Activated naive CD4-positive, alpha-beta T cell treated with anti-CD3 and anti-CD28 coated beads, Interleukin-2, amount 50 U/mL, for 72 hours (primary cell): Measurements from ENCODE around the gene APC2. TPM values are rescaled to one million over a fixed set of nuclear protein-coding genes. Genes with fewer than 3 reads are reported as not detected.
"Not testable (repeated sequence)": the region's sequence is repeated elsewhere in the genome, so short reads cannot be mapped to it uniquely, and the experiment has no call there.

Source experiments
- ATAC-seq, 2 donors: fragments of 150-1000 bp; cut with Tn5 transposase; 2 replicates each; pipeline ENCODE4 v1.10.0; 2021; ENCODE audit warnings: mild to moderate bottlenecking in 2 of 2, moderate library complexity in 2 of 2
- DNase-seq, 2 donors: peaks; one replicate each; pipeline ENCODE4 v3.0.0; 2021 to 2022; ENCODE audit warnings: low spot score in 2 of 2
- H3K27ac Mint-ChIP-seq, 2 donors: one replicate each; pipeline ENCODE4 v1.8.0; 2022; ENCODE audit warnings: mild to moderate bottlenecking in 2 of 2, mixed read lengths in 2 of 2
- H3K36me3 Mint-ChIP-seq, 2 donors: one replicate each; pipeline ENCODE4 v1.8.0; 2022; ENCODE audit warnings: mixed read lengths in 2 of 2
- H3K9me3 Mint-ChIP-seq, 2 donors: one replicate each; pipeline ENCODE4 v1.8.0; 2022; ENCODE audit warnings: mixed read lengths in 2 of 2
- total RNA-seq, 2 donors: library from RNA; stranded (reverse); gene quantifications; one replicate each; pipeline ENCODE4 v1.2.3, GENCODE V29; 2022

The APC2 gene
- total RNA-seq, 2 donors from 2014 or later, result 0.09 to 0.14 TPM

- Mint-ChIP-seq H3K9me3 (no peaks in the 10 kb centered on the region), H3K36me3 (no peaks in the 10 kb centered on the region), H3K27ac (no peak overlapping the region)
- ATAC-seq (no peak), DNase-seq (no peak)
These were observed 64.4 kb downstream of the APC2 start for GRCh38 chr19:1514295-1514661.

GRCh38 chr19:1514986-1515721, 65.2 kb downstream of the APC2 start:
- Mint-ChIP-seq H3K9me3 (no peaks in the 10 kb centered on the region), H3K27ac (no peak overlapping the region), H3K36me3 (no peaks in the 10 kb centered on the region)
- ATAC-seq, result no peak
- DNase-seq, result no peak

- Mint-ChIP-seq H3K27ac (no peak overlapping the region), H3K9me3 (no peaks in the 10 kb centered on the region), H3K36me3 (no peaks in the 10 kb centered on the region)
- ATAC-seq, result no peak
- no peak for DNase-seq
These were observed 66.5 kb downstream of the APC2 start for GRCh38 chr19:1516395-1516753.

GRCh38 chr19:1518471-1518870, 68.5 kb downstream of the APC2 start:
- no peak for DNase-seq
- no peak for ATAC-seq
- H3K9me3 Mint-ChIP-seq, result no peaks in the 10 kb centered on the region
- H3K36me3 Mint-ChIP-seq, result no peaks in the 10 kb centered on the region
- H3K27ac Mint-ChIP-seq, result no peak overlapping the region

- not testable (repeated sequence) for H3K9me3 Mint-ChIP-seq, H3K36me3 Mint-ChIP-seq, H3K27ac Mint-ChIP-seq, DNase-seq, ATAC-seq
These were observed 69.9 kb downstream of the APC2 start for GRCh38 chr19:1519802-1520201.

GRCh38 chr19:1520203-1520780, 70.4 kb downstream of the APC2 start:
- Mint-ChIP-seq H3K36me3 (peaks cover 0 to 7% of the 10 kb centered on the region in 2 donors), H3K27ac (no peak overlapping the region), H3K9me3 (no peaks in the 10 kb centered on the region)
- DNase-seq, result no peak
- ATAC-seq, result no peak

GRCh38 chr19:1521636-1522035, 71.7 kb downstream of the APC2 start:
- H3K36me3 Mint-ChIP-seq, result peaks cover 0 to 7% of the 10 kb centered on the region in 2 donors
- no peak overlapping the region for H3K27ac Mint-ChIP-seq
- no peaks in the 10 kb centered on the region for H3K9me3 Mint-ChIP-seq
- ATAC-seq, result no peak
- no peak for DNase-seq

GRCh38 chr19:1522061-1522460, 72.1 kb downstream of the APC2 start:
- no peak for ATAC-seq
- no peak overlapping the region for H3K27ac Mint-ChIP-seq
- DNase-seq, result no peak
- no peaks in the 10 kb centered on the region for H3K9me3 Mint-ChIP-seq
- peaks cover 0 to 7% of the 10 kb centered on the region in 2 donors for H3K36me3 Mint-ChIP-seq

- Mint-ChIP-seq H3K27ac (no peak overlapping the region), H3K9me3 (no peaks in the 10 kb centered on the region), H3K36me3 (peaks cover 0 to 7% of the 10 kb centered on the region in 2 donors)
- DNase-seq (no peak), ATAC-seq (no peak)
These were observed 72.9 kb downstream of the APC2 start for GRCh38 chr19:1522838-1523237.

Other genes starting within 250 kb of the APC2 start
- 10 to 100 TPM; 73.1 to 86.4 TPM for gene STK11, start 244.3 kb upstream of the APC2 start, total RNA-seq
- gene CBARP, start 212.1 kb upstream of the APC2 start, total RNA-seq, result 1 to 10 TPM; 1.0 to 1.6 TPM
- gene ATP5F1D, start 208.4 kb upstream of the APC2 start, total RNA-seq, result 100 to 1,000 TPM; 114 to 201 TPM
- 100 to 1,000 TPM in 1 of 2 donors, 10 to 100 TPM in 1; 52.9 to 113 TPM for gene MIDN, start 201.5 kb upstream of the APC2 start, total RNA-seq
- gene CIRBP, start 180.8 kb upstream of the APC2 start, total RNA-seq, result 100 to 1,000 TPM; 148 to 157 TPM
- 10 to 100 TPM; 42.1 to 76.0 TPM for gene FAM174C, start 174.6 kb upstream of the APC2 start, total RNA-seq
- gene EFNA2, start 164.2 kb upstream of the APC2 start, total RNA-seq, result under 1 TPM in 1 of 2 donors, not detected in 1; 0.25 TPM
- 100 to 1,000 TPM in 1 of 2 donors, 10 to 100 TPM in 1; 89.4 to 105 TPM for gene NDUFS7, start 66.2 kb upstream of the APC2 start, total RNA-seq
- 10 to 100 TPM in 1 of 2 donors, 1 to 10 TPM in 1; 4.2 to 30.2 TPM for gene GAMT, start 48.6 kb upstream of the APC2 start, total RNA-seq
- 100 to 1,000 TPM; 194 to 298 TPM for gene DAZAP1, start 42.5 kb upstream of the APC2 start, total RNA-seq
- 1,000 to 10,000 TPM; 1,495 to 1,747 TPM for gene RPS15, start 11.7 kb upstream of the APC2 start, total RNA-seq
- 10 to 100 TPM; 24.5 to 29.3 TPM for gene C19orf25, start 29.1 kb downstream of the APC2 start, total RNA-seq
- gene PCSK4, start 40.2 kb downstream of the APC2 start, total RNA-seq, result 1 to 10 TPM; 8.4 to 9.4 TPM
- gene REEP6, start 41.1 kb downstream of the APC2 start, total RNA-seq, result 1 to 10 TPM; 1.4 to 2.9 TPM
- 1 to 10 TPM; 2.0 to 6.0 TPM for gene ADAMTSL5, start 62.9 kb downstream of the APC2 start, total RNA-seq
- not detected for gene PLK5, start 74.0 kb downstream of the APC2 start, total RNA-seq
- 1 to 10 TPM; 3.0 to 7.0 TPM for gene MEX3D, start 118.2 kb downstream of the APC2 start, total RNA-seq
- gene MBD3, start 142.7 kb downstream of the APC2 start, total RNA-seq, result 100 to 1,000 TPM in 1 of 2 donors, 10 to 100 TPM in 1; 50.8 to 103 TPM
- 100 to 1,000 TPM; 163 to 193 TPM for gene UQCR11, start 155.3 kb downstream of the APC2 start, total RNA-seq
- 100 to 1,000 TPM in 1 of 2 donors, 10 to 100 TPM in 1; 65.2 to 104 TPM for gene TCF3, start 202.5 kb downstream of the APC2 start, total RNA-seq